Measurements from ENCODE around the gene CHIT1. TPM values are rescaled to one million over a fixed set of nuclear protein-coding genes. Genes with fewer than 3 reads are reported as not detected.

Gene CHIT1
- total and polyA plus RNA-seq, 2 of the 8 experiments (the other 6 are each of a cell fraction or from before 2014, with no cell fraction given) = not detected

GRCh38 chr1:203196371-203196770 lies 33.1 kb downstream of the CHIT1 start:
- DNase-seq (ENCODE audit: low read depth in 1 of 2, low spot score in 2 of 2) = no peak
- no peaks in the 10 kb centered on the region for H3K36me3 ChIP-seq (ENCODE audit: control insufficient read depth in 2 of 4, insufficient read depth in 4 of 4, low read length in 3 of 4)
- H2BK5ac ChIP-seq (ENCODE audit: low read depth, low read length) = no peak overlapping the region
- no peak overlapping the region for H3K4me2 ChIP-seq (ENCODE audit: insufficient read depth in 1 of 2, low read depth in 2 of 2, low read length in 2 of 2)
- H3K4ac ChIP-seq (replicated peaks; ENCODE audit: insufficient read length, low read depth, low read length) = no peak overlapping the region
- no peaks in the 10 kb centered on the region for H3K23me2 ChIP-seq (ENCODE audit: low read depth, low read length)
- H2BK20ac ChIP-seq (ENCODE audit: low read length) = no peak overlapping the region
- H2AK5ac ChIP-seq (ENCODE audit: low read depth, low read length) = no peak overlapping the region
- no peak overlapping the region for H3K56ac ChIP-seq (replicated peaks; ENCODE audit: insufficient read length, low read depth, low read length)
- FAIRE-seq = no peak
- no peak overlapping the region for H3K27ac ChIP-seq (ENCODE audit: low read depth, low read length)
- H2AFZ ChIP-seq (ENCODE audit: low read length) = no peak overlapping the region
- no peak overlapping the region for H3K9ac ChIP-seq (replicated peaks in 1 of 4; ENCODE audit: extremely low read depth in 1 of 4, low read depth in 3 of 4, low read length in 3 of 4)
- H4K5ac ChIP-seq (ENCODE audit: insufficient read length, low read depth, low read length) = no peak overlapping the region
- H4K8ac ChIP-seq (ENCODE audit: extremely low read depth, insufficient read depth, low read length) = no peak overlapping the region
- H2BK15ac ChIP-seq (ENCODE audit: low read length) = no peak overlapping the region
- no peaks in the 10 kb centered on the region for H3K9me3 ChIP-seq (ENCODE audit: insufficient read depth in 2 of 2, low read depth in 1 of 2, low read length in 1 of 2)
- no peak overlapping the region for H3K18ac ChIP-seq (ENCODE audit: extremely low read depth, low read length)
- H3K23ac ChIP-seq (ENCODE audit: insufficient read length) = no peak overlapping the region
- 79% methylated on average over 3 of the region's 3 CpGs; no CpG with 5 or more reads in 1 of the 2 experiments for WGBS, 2 experiments (ENCODE audit: extremely low coverage in 1 of 2, insufficient coverage in 1 of 2, insufficient read length in 1 of 2, insufficient replicate concordance in 2 of 2, low coverage in 1 of 2, low lambda C conversion rate in 2 of 2, missing lambda C conversion rate in 1 of 2)
- CTCF ChIA-PET (ENCODE audit: partially characterized antibody) = interaction anchor here (0.6 to 4.7 kb wide), 18 partner anchors 10 to 169 kb away, joined by 3 to 28 read pairs (median 6); partner anchors contain the start of genes ADORA1 and MYBPH
- no peak overlapping the region for H2BK120ac ChIP-seq (replicated peaks; ENCODE audit: low read depth, low read length)
- H3K79me1 ChIP-seq (ENCODE audit: low read depth, low read length) = no peaks in the 10 kb centered on the region
- H3K4me3 ChIP-seq (ENCODE audit: extremely low read depth in 1 of 4, insufficient read depth in 2 of 4, low read depth in 3 of 4, low read length in 4 of 4) = no peak overlapping the region
- no peaks in the 10 kb centered on the region; a peak in 1 of 7 replicates for H3K27me3 ChIP-seq (replicated peaks in 1 of 4; ENCODE audit: control insufficient read depth in 3 of 4, extremely low read depth in 1 of 4, insufficient read depth in 3 of 4, low read length in 3 of 4)
- peaks cover 0 to 3% (median 0%) of the 10 kb centered on the region in 4 experiments; a peak in 1 of 7 replicates for H3K4me1 ChIP-seq (replicated peaks in 1 of 4; ENCODE audit: control insufficient read depth in 3 of 4, insufficient read depth in 4 of 4, low read length in 3 of 4)
- POLR2A ChIA-PET (ENCODE audit: partially characterized antibody) = interaction anchor here (0.8 kb wide), 1 partner anchor 20 kb away, joined by 3 read pairs; no protein-coding TSS in a partner anchor
- no peak overlapping the region for H4K91ac ChIP-seq (replicated peaks; ENCODE audit: insufficient read length, low read length)
- H3K14ac ChIP-seq (ENCODE audit: insufficient read length) = no peak overlapping the region
- H3K79me2 ChIP-seq (ENCODE audit: control insufficient read depth in 1 of 2, insufficient read depth in 2 of 2, low read length in 2 of 2) = no peaks in the 10 kb centered on the region
- no peak overlapping the region for H2BK12ac ChIP-seq (ENCODE audit: low read depth, low read length)
- no peaks in the 10 kb centered on the region for H4K20me1 ChIP-seq (replicated peaks in 1 of 2; ENCODE audit: control insufficient read depth in 1 of 2, insufficient read depth in 2 of 2, low read length in 2 of 2)
- TF ChIP-seq CHD2 (IDR thresholded peaks at IDR 0.05; ENCODE audit: low read length) (no peak), POLR2AphosphoS5 (IDR thresholded peaks at IDR 0.05; ENCODE audit: low read depth, low read length) (no peak), SIN3A (conservative IDR thresholded peaks at IDR 0.05 in 1 of 2, IDR thresholded peaks at IDR 0.05 in 1 of 2; ENCODE audit: low read depth in 1 of 2, low read length in 2 of 2) (no peak), TEAD4 (IDR thresholded peaks at IDR 0.05; ENCODE audit: low read depth, low read length) (peak; percentile 93)

Data from H1 (cell line).